CD4-positive, alpha-beta T cell (primary cell): Measurements from ENCODE around the gene APLN. TPM values are rescaled to one million over a fixed set of nuclear protein-coding genes. Genes with fewer than 3 reads are reported as not detected.

Experiments used
- ATAC-seq: fragments of 200-7000 bp; cut with Tn5 transposase; one replicate; pipeline ENCODE4 v1.10.0; 2022; ENCODE audit warnings: mild to moderate bottlenecking; ENCODE audit not compliant: poor library complexity
- CTCF ChIA-PET: fragments of 350-600 bp; sonication (Branson Sonifier 250); formaldehyde crosslinking; loops from one replicate; lab custom pipeline; 2021; ENCODE audit warnings: antibody characterized with exemption, inconsistent platforms; lab: Charles Lee
- POLR2A ChIA-PET: fragments of 350-600 bp; sonication (Branson Sonifier 250); formaldehyde crosslinking; loops from one replicate; lab custom pipeline; 2021; ENCODE audit warnings: antibody characterized with exemption, inconsistent platforms; lab: Charles Lee
- DNase-seq, 14 experiments: peaks; one replicate each; pipeline ENCODE4 v3.0.0-alpha.2; 2013 to 2020; ENCODE audit warnings: mixed read lengths in 2 of 14
- H3K27ac ChIP-seq, 2 donors: one replicate each; pipeline versions ENCODE4 v1.5.1 to v1.7.0; 2013; ENCODE audit warnings: low read length in 2 of 2, low read depth in 1 of 2, mild to moderate bottlenecking in 1 of 2
- H3K27me3 ChIP-seq, 2 experiments: 1 replicate in 1 of 2; 2 replicates in 1 of 2; pipeline versions ENCODE4 v1.6.1 to v1.7.0; 2013; ENCODE audit warnings: low read length in 2 of 2, control low read depth in 1 of 2, mild to moderate bottlenecking in 1 of 2, moderate library complexity in 1 of 2; ENCODE audit not compliant: insufficient read depth in 2 of 2, control insufficient read depth in 1 of 2
- H3K36me3 ChIP-seq: one replicate; pipeline ENCODE4 v1.6.1; 2013; ENCODE audit warnings: low read length, control low read depth; ENCODE audit not compliant: insufficient read depth
- H3K4me1 ChIP-seq: one replicate; pipeline ENCODE4 v1.6.1; 2013; ENCODE audit warnings: low read length, control low read depth; ENCODE audit not compliant: insufficient read depth
- H3K4me3 ChIP-seq: one replicate; pipeline ENCODE4 v1.5.1; 2013; ENCODE audit warnings: mild to moderate bottlenecking, low read length, moderate library complexity
- H3K9me3 ChIP-seq, 2 experiments: 1 replicate in 1 of 2; 2 replicates in 1 of 2; pipeline versions ENCODE4 v1.6.1 to v1.7.0; 2013; ENCODE audit warnings: low read length in 2 of 2, mild to moderate bottlenecking in 2 of 2, control low read depth in 1 of 2, moderate library complexity in 1 of 2; ENCODE audit not compliant: control insufficient read depth in 1 of 2, insufficient read depth in 1 of 2
- H3K27ac Mint-ChIP-seq: one replicate; pipeline ENCODE4 v1.8.0; 2020; ENCODE audit warnings: mixed read lengths
- H3K27me3 Mint-ChIP-seq: one replicate; pipeline ENCODE4 v1.8.0; 2021; ENCODE audit warnings: mixed read lengths
- H3K36me3 Mint-ChIP-seq: one replicate; pipeline ENCODE4 v1.8.0; 2021; ENCODE audit warnings: low read depth, mixed read lengths
- H3K4me1 Mint-ChIP-seq: one replicate; pipeline ENCODE4 v1.8.0; 2021; ENCODE audit warnings: low read depth, mixed read lengths
- H3K4me3 Mint-ChIP-seq: one replicate; pipeline ENCODE4 v1.8.0; 2020; ENCODE audit warnings: mild to moderate bottlenecking, mixed read lengths
- H3K9me3 Mint-ChIP-seq: one replicate; pipeline ENCODE4 v1.8.0; 2020; ENCODE audit warnings: mixed read lengths
- CTCF ChIP-seq: fragments of 200-600 bp; IDR thresholded peaks from one replicate; pipeline ENCODE4 v1.8.0; 2022; ENCODE audit warnings: antibody characterized with exemption, mild to moderate bottlenecking
- intact Hi-C, 2 experiments: fragments of 100-400 bp; cut with DNase I in 1 of 2; cut with micrococcal nuclease in 1 of 2; formaldehyde crosslinking; loops; one replicate each; pipeline versions ENCODE4 v1.15.1 to v1.9.0; 2023 to 2025; cut with DNase I, micrococcal nuclease
- total RNA-seq, 174 experiments: library from RNA in 2 of 174; stranded (reverse) in 2 of 174; gene quantifications; one replicate each; pipeline ENCODE4 v1.2.3 and lab custom pipeline; 2021 to 2026

APLN gene
- total RNA-seq, 2 experiments from 2014 or later: not detected

- Histone ChIP-seq H3K9me3 (no peaks in the 10 kb centered on the region), H3K27ac (no peak overlapping the region), H3K27me3 (no peaks in the 10 kb centered on the region), H3K4me3 (no peak overlapping the region), H3K36me3 (no peaks in the 10 kb centered on the region), H3K4me1 (no peaks in the 10 kb centered on the region)
- ChIA-PET POLR2A (no interaction called here), CTCF (no interaction called here)
- Mint-ChIP-seq H3K4me3 (no peak overlapping the region), H3K36me3 (no peaks in the 10 kb centered on the region), H3K27me3 (no peaks in the 10 kb centered on the region), H3K9me3 (no peaks in the 10 kb centered on the region), H3K4me1 (no peaks in the 10 kb centered on the region), H3K27ac (no peak overlapping the region)
- DNase-seq (no peak), ATAC-seq (no peak)
- TF ChIP-seq CTCF: no peak
- intact Hi-C loops: no loop called here
These were observed 45.8 kb upstream of the APLN start for GRCh38 chrX:129700536-129700935.

GRCh38 chrX:129698150-129698549 lies 43.4 kb upstream of the APLN start:
- Mint-ChIP-seq H3K9me3 (no peaks in the 10 kb centered on the region), H3K4me3 (no peak overlapping the region), H3K27ac (no peak overlapping the region), H3K27me3 (no peaks in the 10 kb centered on the region), H3K36me3 (no peaks in the 10 kb centered on the region), H3K4me1 (no peaks in the 10 kb centered on the region)
- Histone ChIP-seq H3K9me3 (no peaks in the 10 kb centered on the region), H3K27ac (no peak overlapping the region), H3K36me3 (no peaks in the 10 kb centered on the region), H3K4me1 (no peaks in the 10 kb centered on the region), H3K4me3 (no peak overlapping the region), H3K27me3 (no peaks in the 10 kb centered on the region)
- DNase-seq: no peak
- no peak for ATAC-seq
- ChIA-PET CTCF (no interaction called here), POLR2A (no interaction called here)
- intact Hi-C loops: no loop called here
- TF ChIP-seq CTCF: no peak

- H3K36me3 ChIP-seq: no peaks in the 10 kb centered on the region
- no peak overlapping the region for H3K27ac Mint-ChIP-seq
- DNase-seq: no peak
- no peak overlapping the region for H3K27ac ChIP-seq
- H3K9me3 Mint-ChIP-seq: no peaks in the 10 kb centered on the region
- no peaks in the 10 kb centered on the region for H3K4me1 ChIP-seq
- CTCF ChIA-PET: no interaction called here
- no peaks in the 10 kb centered on the region for H3K36me3 Mint-ChIP-seq
- TF ChIP-seq CTCF: no peak
- POLR2A ChIA-PET: no interaction called here
- no peak for ATAC-seq
- H3K4me3 ChIP-seq: no peak overlapping the region
- H3K9me3 ChIP-seq: no peaks in the 10 kb centered on the region
- intact Hi-C loops: no loop called here
- H3K27me3 Mint-ChIP-seq: no peaks in the 10 kb centered on the region
- H3K27me3 ChIP-seq: no peaks in the 10 kb centered on the region
- H3K4me3 Mint-ChIP-seq: no peak overlapping the region
- H3K4me1 Mint-ChIP-seq: no peaks in the 10 kb centered on the region
These were observed 42.6 kb upstream of the APLN start for GRCh38 chrX:129697204-129697829.
